ENCODE results near the gene WDR93.

DNA sequence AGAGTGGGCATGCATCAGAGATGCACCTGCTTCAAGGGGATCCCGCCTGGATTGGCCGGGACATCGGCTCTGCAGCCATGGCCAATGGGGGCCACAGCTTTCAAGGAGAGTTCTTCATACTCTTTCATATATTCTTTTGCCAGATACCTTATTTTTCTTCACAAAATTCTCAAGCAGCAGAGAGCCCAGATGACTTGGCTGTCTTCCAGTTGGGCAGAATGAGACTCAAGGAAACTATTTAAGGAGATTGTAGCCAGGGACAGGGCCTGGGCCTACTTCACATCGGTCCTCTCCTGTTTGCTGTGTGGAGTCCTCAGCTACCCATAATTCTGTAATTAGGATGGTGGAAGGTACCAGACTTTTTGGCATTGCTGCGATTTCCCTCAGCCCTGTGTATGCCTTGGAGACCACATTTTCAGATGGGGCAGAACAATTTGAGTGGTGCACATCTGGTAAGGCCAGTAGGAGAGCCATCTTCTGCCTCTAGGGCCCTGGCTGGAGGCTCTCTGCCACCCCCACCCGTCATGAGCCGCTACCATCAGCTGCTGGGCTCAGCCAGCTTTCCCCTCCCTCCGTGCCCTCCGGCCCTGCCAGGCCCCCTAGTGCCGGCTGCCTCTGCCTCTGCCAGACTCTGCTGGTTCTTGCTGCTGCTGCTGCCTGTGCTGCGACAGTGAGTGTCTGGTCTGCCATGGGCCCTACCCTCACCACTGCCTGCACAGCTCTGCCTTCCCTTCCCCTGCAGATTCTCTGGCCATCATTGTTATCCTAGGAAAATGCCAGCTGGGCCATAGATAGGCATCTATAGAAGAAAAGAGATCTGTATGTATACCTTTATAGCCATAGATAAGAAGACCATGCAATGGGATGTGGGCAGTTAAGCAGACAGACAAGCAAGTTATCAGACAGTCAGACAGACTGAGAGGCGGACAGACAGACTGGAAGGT lies 18.1 kb upstream of the WDR93 start:
- TF ChIP-seq, protein P1, sequence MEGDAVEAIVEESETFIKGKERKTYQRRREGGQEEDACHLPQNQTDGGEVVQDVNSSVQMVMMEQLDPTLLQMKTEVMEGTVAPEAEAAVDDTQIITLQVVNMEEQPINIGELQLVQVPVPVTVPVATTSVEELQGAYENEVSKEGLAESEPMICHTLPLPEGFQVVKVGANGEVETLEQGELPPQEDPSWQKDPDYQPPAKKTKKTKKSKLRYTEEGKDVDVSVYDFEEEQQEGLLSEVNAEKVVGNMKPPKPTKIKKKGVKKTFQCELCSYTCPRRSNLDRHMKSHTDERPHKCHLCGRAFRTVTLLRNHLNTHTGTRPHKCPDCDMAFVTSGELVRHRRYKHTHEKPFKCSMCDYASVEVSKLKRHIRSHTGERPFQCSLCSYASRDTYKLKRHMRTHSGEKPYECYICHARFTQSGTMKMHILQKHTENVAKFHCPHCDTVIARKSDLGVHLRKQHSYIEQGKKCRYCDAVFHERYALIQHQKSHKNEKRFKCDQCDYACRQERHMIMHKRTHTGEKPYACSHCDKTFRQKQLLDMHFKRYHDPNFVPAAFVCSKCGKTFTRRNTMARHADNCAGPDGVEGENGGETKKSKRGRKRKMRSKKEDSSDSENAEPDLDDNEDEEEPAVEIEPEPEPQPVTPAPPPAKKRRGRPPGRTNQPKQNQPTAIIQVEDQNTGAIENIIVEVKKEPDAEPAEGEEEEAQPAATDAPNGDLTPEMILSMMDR (IDR thresholded peaks at IDR 0.05): no peak
- no peak for TF ChIP-seq POLR2A (IDR thresholded peaks at IDR 0.05)
